GM12872 (cell line): ENCODE data around the gene ATP6V0B.

Source experiments
- CTCF ChIP-seq: IDR thresholded peaks from 3 replicates; pipeline ENCODE4 v1.5.1; 2011; ENCODE audit warnings: low read depth, mild to moderate bottlenecking, low read length, moderate library complexity; ENCODE audit not compliant: insufficient read depth

The ATP6V0B gene

GRCh38 chr1:43974443-43975248 is at the start of gene ATP6V0B:
ATP6V0B (plus strand) TSS chr1:43974960; CDS start chr1:43975041, 81 bp downstream.
- TF ChIP-seq CTCF = no peak

DNA sequence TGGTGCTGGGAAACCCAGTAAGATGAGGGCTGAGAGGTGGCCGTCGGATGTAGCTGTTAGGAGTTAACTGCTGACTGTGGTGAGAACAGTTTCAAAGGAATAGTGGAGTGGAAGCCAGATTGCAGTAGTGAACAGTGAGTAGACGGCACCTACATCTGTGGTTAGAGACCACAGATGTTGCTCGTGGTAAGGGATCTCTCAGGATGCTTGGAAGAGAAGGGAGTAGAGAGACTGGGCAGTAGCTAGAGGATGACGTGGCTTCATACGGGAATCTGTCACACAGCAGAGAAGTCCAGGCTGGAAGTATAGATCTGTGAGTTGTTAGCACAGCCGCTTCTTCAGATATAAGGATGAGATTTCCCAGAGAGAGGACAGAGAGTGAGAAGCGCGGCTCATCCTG is 48.9 kb upstream of the ATP6V0B start:
- TF ChIP-seq CTCF = no peak

DNA sequence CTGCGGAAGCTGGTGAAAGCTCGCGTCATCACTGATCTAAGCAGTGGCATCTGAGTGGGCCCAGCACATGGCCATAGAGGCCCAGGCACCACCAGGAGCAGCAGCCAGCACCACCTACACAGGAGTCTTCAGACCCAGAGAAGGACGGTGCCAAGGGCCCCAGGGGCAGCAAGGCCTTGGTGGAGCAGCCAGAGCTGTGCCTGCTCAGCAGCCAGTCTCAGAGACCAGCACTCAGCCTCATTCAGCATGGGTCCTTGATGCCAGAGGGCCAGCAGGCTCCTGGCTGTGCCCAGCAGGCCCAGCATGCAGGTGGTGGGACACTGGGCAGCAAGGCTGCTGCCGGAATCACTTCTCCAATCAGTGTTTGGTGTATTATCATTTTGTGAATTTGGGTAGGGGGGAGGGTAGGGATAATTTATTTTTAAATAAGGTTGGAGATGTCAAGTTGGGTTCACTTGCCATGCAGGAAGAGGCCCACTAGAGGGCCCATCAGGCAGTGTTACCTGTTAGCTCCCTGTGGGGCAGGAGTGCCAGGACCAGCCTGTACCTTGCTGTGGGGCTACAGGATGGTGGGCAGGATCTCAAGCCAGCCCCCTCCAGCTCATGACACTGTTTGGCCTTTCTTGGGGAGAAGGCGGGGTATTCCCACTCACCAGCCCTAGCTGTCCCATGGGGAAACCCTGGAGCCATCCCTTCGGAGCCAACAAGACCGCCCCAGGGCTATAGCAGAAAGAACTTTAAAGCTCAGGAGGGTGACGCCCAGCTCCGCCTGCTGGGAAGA is 44.4 kb upstream of the ATP6V0B start:
- TF ChIP-seq CTCF = peak; percentile 75

DNA sequence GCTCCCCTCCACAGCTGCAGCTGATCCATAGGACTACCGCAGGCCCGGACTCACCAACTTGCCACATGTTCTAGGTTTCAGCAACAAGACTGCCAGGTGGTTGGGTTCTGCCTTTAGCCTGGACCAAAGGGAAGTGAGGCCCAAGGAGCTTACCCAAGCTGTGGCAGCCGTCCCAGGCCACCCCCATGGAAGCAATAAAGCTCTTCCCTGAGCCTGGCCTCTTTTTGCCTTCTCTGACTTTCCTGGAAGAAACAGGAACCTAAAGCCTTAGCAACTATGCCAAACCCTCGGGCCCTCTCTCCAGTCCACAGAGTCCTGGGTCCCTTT is 43.8 kb upstream of the ATP6V0B start:
- TF ChIP-seq CTCF = no peak

- TF ChIP-seq CTCF = no peak
Observed at GRCh38 chr1:43931711-43932660, 42.8 kb upstream of the ATP6V0B start.

- TF ChIP-seq CTCF = no peak
Observed at GRCh38 chr1:43932786-43933385, 41.9 kb upstream of the ATP6V0B start.
